KMS-11 (cell line): Measurements from ENCODE around the gene TRPM2.

Source experiments
- H2AFZ ChIP-seq: fragments of 200-600 bp; sonication (generic); 2 replicates; pipeline ENCODE4 v1.6.1; 2016; ENCODE audit warnings: antibody characterized with exemption, mixed run types, low read depth
- H3K27ac ChIP-seq: fragments of 200-600 bp; sonication (generic); 2 replicates; pipeline ENCODE4 v1.6.1; 2016; ENCODE audit warnings: mild to moderate bottlenecking, mixed run types
- H3K27me3 ChIP-seq: fragments of 200-600 bp; sonication (generic); 2 replicates; pipeline ENCODE4 v1.6.1; 2017; ENCODE audit warnings: mild to moderate bottlenecking, low read depth, mixed run types, moderate library complexity; ENCODE audit not compliant: insufficient read depth
- H3K36me3 ChIP-seq: fragments of 200-600 bp; sonication (generic); 2 replicates; pipeline ENCODE4 v1.6.1; 2017; ENCODE audit warnings: mild to moderate bottlenecking, mixed run types; ENCODE audit not compliant: insufficient read depth
- H3K4me1 ChIP-seq: fragments of 200-600 bp; sonication (generic); 2 replicates; pipeline ENCODE4 v1.6.1; 2016; ENCODE audit warnings: mild to moderate bottlenecking, low read depth, mixed run types; ENCODE audit not compliant: poor library complexity, severe bottlenecking
- H3K4me2 ChIP-seq: fragments of 200-600 bp; sonication (generic); 2 replicates; pipeline ENCODE4 v1.7.0; 2016; ENCODE audit warnings: mild to moderate bottlenecking, mixed run types
- H3K4me3 ChIP-seq: fragments of 200-600 bp; sonication (generic); IDR thresholded peaks from 2 replicates; pipeline ENCODE4 v1.6.1; 2017; ENCODE audit warnings: low read depth, low read length, mixed read lengths; ENCODE audit not compliant: insufficient read depth
- H3K79me2 ChIP-seq: fragments of 200-600 bp; sonication (generic); 2 replicates; pipeline ENCODE4 v1.6.1; 2016; ENCODE audit warnings: low read depth, mixed run types; ENCODE audit not compliant: insufficient read depth
- H3K9ac ChIP-seq: fragments of 200-600 bp; sonication (generic); 2 replicates; pipeline ENCODE4 v1.6.1; 2016; ENCODE audit warnings: mild to moderate bottlenecking, mixed run types
- H4K20me1 ChIP-seq: fragments of 200-600 bp; sonication (generic); 2 replicates; pipeline ENCODE4 v1.6.1; 2016; ENCODE audit warnings: mild to moderate bottlenecking, mixed run types; ENCODE audit not compliant: insufficient read depth
- TF ChIP-seq, protein P1 (sequence below): fragments of 200-600 bp; sonication (generic); conservative IDR thresholded peaks from 2 replicates; pipeline ENCODE4 v1.6.1; 2017; ENCODE audit warnings: low read depth, mild to moderate bottlenecking, antibody characterized with exemption, low read length, moderate library complexity, mixed read lengths

Gene TRPM2

DNA sequence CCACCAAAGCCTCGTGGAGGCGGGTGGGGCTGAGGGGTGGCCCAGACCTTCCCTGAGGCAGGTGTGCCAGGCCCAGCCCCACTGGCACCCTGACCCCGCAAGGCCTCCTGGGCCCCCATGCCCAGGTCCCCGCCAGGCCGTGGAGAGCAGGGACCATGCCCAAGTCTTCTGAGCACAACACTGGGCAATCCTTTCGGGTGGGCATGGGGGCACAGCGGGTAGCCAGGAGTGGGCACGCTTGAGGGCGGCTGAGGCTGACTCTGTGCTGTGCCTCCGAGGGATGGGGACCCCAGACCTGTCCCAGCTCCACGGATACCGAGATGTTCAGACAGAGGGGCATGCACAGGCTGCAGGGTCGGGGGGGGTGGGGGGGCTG lies 27.2 kb upstream of the TRPM2 start:
- no peak overlapping the region for H2AFZ ChIP-seq
- H4K20me1 ChIP-seq: no peaks in the 10 kb centered on the region
- no peaks in the 10 kb centered on the region for H3K36me3 ChIP-seq

DNA sequence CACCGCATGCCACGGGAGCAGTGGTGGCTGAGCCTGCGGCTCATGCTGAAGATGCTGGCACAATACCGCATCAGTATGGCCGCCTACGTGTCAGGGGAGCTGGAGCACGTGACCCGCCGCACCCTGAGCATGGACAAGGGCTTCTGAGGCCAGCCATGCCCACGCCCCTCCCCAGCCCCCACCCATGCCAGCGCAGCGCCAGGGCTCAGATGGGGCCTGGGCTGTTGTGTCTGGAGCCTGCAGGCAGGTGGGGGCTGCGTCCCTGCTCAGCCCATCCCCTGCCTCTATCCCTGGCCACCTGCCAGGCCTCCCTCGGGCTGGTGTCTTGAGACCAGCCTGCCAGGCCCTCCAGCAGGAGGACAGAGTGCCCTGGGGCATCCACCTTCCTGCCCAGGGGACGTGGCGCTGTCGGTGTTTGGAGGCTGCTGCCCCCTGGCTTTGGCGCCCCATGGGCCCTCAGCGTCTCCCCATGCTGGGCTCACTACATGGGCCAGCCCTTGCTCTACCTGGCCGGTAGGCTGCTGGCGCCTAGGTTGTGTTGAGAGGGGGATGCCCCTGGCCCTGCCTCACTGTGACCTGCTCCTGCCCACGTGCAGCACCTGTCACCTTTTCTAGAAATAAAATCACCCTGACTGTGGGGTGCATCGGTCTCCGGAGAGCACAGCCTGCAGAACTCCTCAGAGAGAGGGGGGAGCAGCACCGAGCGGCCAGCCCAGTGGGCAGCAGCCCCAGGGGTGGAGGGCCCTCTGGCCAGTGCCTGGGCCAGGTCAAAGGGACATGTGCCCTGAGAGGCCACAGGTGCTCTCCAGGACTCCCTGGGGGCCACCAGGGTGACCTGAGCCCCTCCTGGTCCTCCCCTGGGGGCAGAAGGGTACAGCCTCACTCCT lies 26.5 kb upstream of the TRPM2 start:
- Histone ChIP-seq H3K36me3 (no peaks in the 10 kb centered on the region), H3K79me2 (no peaks in the 10 kb centered on the region), H3K4me1 (no peaks in the 10 kb centered on the region), H4K20me1 (no peaks in the 10 kb centered on the region), H3K27ac (no peak overlapping the region), H3K9ac (no peak overlapping the region), H2AFZ (no peak overlapping the region), H3K4me3 (no peak overlapping the region), H3K4me2 (no peak overlapping the region), H3K27me3 (no peaks in the 10 kb centered on the region)
- TF ChIP-seq, protein P1, sequence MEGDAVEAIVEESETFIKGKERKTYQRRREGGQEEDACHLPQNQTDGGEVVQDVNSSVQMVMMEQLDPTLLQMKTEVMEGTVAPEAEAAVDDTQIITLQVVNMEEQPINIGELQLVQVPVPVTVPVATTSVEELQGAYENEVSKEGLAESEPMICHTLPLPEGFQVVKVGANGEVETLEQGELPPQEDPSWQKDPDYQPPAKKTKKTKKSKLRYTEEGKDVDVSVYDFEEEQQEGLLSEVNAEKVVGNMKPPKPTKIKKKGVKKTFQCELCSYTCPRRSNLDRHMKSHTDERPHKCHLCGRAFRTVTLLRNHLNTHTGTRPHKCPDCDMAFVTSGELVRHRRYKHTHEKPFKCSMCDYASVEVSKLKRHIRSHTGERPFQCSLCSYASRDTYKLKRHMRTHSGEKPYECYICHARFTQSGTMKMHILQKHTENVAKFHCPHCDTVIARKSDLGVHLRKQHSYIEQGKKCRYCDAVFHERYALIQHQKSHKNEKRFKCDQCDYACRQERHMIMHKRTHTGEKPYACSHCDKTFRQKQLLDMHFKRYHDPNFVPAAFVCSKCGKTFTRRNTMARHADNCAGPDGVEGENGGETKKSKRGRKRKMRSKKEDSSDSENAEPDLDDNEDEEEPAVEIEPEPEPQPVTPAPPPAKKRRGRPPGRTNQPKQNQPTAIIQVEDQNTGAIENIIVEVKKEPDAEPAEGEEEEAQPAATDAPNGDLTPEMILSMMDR: no peak

More for the DNA sequence above, 27.2 kb upstream of the TRPM2 start:
- H3K4me2 ChIP-seq: no peak overlapping the region
- no peak overlapping the region for H3K4me3 ChIP-seq
- H3K27ac ChIP-seq: no peak overlapping the region
- TF ChIP-seq, protein P1: no peak
- H3K9ac ChIP-seq: no peak overlapping the region
- H3K79me2 ChIP-seq: no peaks in the 10 kb centered on the region
- no peaks in the 10 kb centered on the region for H3K4me1 ChIP-seq
- no peaks in the 10 kb centered on the region for H3K27me3 ChIP-seq

DNA sequence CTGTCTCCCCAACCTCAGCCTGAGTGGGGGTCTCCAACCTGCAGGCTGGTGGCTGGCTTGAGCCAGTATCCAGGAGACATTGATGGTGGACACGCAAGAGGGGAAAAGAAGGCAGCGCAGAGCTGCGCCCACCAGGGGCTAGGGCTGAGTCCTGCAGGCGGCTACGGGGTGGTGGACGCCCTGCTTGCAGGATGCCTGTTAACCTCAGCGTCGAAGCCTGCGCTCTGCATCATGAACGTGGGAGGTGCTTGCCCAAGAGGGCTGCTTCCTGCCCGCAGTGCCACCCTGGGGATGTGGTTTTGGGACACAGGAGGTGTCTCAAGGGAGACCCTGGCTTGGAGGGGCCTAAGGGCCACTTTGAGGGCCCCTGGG lies 25.8 kb upstream of the TRPM2 start:
- no peak overlapping the region for H3K4me2 ChIP-seq
- H3K27ac ChIP-seq: no peak overlapping the region
- no peak overlapping the region for H2AFZ ChIP-seq
- H4K20me1 ChIP-seq: no peaks in the 10 kb centered on the region
- no peaks in the 10 kb centered on the region for H3K36me3 ChIP-seq
- no peak overlapping the region for H3K4me3 ChIP-seq
- H3K4me1 ChIP-seq: no peaks in the 10 kb centered on the region
- no peak overlapping the region for H3K9ac ChIP-seq
- no peaks in the 10 kb centered on the region for H3K27me3 ChIP-seq
- TF ChIP-seq, protein P1: no peak
- no peaks in the 10 kb centered on the region for H3K79me2 ChIP-seq

DNA sequence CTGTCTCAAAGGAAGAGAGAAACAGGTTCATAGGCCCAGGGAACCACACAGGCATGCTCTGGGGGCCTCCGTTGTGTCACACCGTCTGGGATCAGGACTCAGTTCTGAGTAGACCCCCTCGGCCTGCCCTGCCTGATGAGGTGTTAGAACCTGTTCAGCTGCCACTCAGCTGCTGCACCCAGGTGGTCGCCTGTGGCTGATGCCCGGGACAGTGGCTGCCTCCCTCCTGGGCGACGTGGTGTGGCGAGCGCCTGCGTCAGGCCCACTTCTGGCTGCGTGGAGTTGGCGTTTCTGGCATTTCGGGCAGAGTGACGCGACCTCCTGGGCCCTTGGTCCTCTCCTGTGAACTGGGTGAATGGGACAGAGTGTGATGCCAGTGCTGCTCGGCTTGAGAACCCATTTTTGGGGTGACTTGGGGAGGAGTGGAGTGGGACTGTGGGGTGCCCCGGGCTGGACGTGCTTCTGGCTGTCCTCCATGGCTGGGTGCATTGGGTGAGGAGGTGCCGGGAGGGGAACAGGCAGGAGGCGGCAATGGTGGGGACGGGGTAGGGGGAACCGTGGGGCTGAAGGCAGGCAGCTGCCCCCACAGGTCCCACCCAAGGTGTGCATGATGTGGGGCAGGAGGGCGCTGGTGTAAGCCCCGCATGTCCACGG lies 25.1 kb upstream of the TRPM2 start:
- Histone ChIP-seq H2AFZ (no peak overlapping the region), H3K79me2 (no peaks in the 10 kb centered on the region), H3K4me1 (no peaks in the 10 kb centered on the region), H3K27ac (no peak overlapping the region), H3K36me3 (no peaks in the 10 kb centered on the region), H4K20me1 (no peaks in the 10 kb centered on the region), H3K4me2 (no peak overlapping the region), H3K4me3 (no peak overlapping the region), H3K27me3 (no peaks in the 10 kb centered on the region), H3K9ac (no peak overlapping the region)
- TF ChIP-seq, protein P1: no peak
